Choroid plexus epithelial cell (primary cell): ENCODE data around the gene TSTD2.
A peak's percentile ranks its signal among the peaks of the same experiment; 100 is the strongest.
"Not testable (repeated sequence)": the region's sequence is repeated elsewhere in the genome, so short reads cannot be mapped to it uniquely, and the experiment has no call there.

Source experiments
- DNase-seq: peaks from one replicate; pipeline ENCODE4 v3.0.0-alpha.2; 2010; ENCODE audit warnings: low read depth
- H3K4me3 ChIP-seq: 2 replicates; pipeline ENCODE4 v1.5.1; 2011; ENCODE audit warnings: low read depth, mild to moderate bottlenecking, control low read depth, low read length, moderate library complexity
- TF ChIP-seq, protein P1 (sequence below): conservative IDR thresholded peaks from 2 replicates; pipeline ENCODE4 v1.5.1; 2011; ENCODE audit warnings: low read depth, mild to moderate bottlenecking, control low read depth, inconsistent platforms, low read length, moderate library complexity

Gene TSTD2

GRCh38 chr9:97632248-97632984 lies 752 bp downstream of the TSTD2 start:
- DNase-seq = peak; percentile 85
- TF ChIP-seq, protein P1, sequence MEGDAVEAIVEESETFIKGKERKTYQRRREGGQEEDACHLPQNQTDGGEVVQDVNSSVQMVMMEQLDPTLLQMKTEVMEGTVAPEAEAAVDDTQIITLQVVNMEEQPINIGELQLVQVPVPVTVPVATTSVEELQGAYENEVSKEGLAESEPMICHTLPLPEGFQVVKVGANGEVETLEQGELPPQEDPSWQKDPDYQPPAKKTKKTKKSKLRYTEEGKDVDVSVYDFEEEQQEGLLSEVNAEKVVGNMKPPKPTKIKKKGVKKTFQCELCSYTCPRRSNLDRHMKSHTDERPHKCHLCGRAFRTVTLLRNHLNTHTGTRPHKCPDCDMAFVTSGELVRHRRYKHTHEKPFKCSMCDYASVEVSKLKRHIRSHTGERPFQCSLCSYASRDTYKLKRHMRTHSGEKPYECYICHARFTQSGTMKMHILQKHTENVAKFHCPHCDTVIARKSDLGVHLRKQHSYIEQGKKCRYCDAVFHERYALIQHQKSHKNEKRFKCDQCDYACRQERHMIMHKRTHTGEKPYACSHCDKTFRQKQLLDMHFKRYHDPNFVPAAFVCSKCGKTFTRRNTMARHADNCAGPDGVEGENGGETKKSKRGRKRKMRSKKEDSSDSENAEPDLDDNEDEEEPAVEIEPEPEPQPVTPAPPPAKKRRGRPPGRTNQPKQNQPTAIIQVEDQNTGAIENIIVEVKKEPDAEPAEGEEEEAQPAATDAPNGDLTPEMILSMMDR = no peak

GRCh38 chr9:97630591-97630990 lies 2.6 kb downstream of the TSTD2 start:
- TF ChIP-seq, protein P1 = no peak
- no peak overlapping the region for H3K4me3 ChIP-seq
- no peak for DNase-seq

More at GRCh38 chr9:97632248-97632984, 752 bp downstream of the TSTD2 start:
- H3K4me3 ChIP-seq = peak overlapping the region; percentile 99

- DNase-seq = no peak
- TF ChIP-seq, protein P1 = no peak
- H3K4me3 ChIP-seq = no peak overlapping the region
Measured at GRCh38 chr9:97629156-97629555, 4.0 kb downstream of the TSTD2 start.

GRCh38 chr9:97628668-97629067 lies 4.5 kb downstream of the TSTD2 start:
- TF ChIP-seq, protein P1 = no peak
- DNase-seq = no peak

DNA sequence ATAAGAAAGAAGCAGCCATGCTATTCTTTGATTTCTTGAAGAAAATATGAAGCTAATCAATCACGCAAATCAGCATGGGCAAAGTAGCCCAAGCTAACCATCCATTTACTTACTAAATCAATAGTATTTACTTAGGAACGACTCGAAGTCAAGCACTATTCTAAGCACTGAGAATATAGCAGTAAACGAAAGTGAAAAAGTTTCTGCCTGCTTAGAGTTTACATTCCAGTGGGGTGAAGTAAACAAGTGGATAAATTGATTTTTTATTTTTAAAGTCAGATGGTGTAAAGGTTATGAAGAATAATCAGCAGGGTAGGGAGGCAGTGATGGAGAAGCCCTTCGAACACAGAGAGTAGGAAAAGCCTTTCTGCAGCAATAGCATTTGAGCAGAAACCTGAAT lies 5.5 kb downstream of the TSTD2 start:
- H3K4me3 ChIP-seq = no peak overlapping the region
- TF ChIP-seq, protein P1 = no peak
- peak; percentile 29 for DNase-seq

More at GRCh38 chr9:97628668-97629067, 4.5 kb downstream of the TSTD2 start:
- H3K4me3 ChIP-seq = no peak overlapping the region

DNA sequence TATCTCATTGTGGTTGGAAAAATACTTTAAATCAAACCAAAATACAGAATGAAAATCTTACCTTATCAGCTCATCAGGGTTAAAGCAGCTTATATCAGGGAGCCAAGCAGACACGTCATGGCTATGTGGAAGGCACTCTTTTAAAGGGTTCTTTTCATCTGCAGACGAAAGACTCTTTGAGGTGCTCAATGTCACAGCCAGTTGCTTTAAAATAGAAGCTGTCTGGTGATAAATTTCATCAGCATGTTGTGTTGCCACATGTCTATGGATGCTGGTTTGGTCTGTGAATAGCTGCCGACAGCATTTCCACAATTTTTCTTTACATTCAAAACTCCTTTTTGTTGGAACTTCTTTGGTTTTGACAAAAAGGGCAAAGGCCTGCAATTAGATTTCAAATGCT lies 7.5 kb downstream of the TSTD2 start:
- DNase-seq = no peak
- H3K4me3 ChIP-seq = no peak overlapping the region
- TF ChIP-seq, protein P1 = no peak

DNA sequence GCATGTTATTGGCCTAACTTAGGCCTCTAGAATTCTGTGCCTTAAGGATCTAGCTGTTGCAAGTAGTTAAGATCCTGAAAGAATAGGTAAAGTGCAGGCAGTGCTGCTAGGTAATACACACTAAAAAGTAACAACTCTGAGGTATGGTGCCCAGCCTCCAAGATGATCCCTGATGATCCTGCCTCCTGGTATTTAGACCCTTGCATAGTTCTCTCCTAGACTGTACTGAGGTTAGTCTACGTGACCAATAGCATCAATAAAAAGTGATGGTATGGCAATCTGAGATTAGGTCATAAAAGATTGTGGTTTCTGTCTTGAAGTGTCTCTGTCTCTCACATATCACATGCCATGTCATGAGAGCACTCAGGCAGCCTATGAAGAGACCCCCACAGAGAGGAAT lies 9.2 kb downstream of the TSTD2 start:
- H3K4me3 ChIP-seq = no peak overlapping the region
- DNase-seq = no peak
- TF ChIP-seq, protein P1 = no peak

GRCh38 chr9:97622483-97622882 lies 10.7 kb downstream of the TSTD2 start:
- not testable (repeated sequence) for DNase-seq, H3K4me3 ChIP-seq

GRCh38 chr9:97620063-97620462 lies 13.1 kb downstream of the TSTD2 start:
- not testable (repeated sequence) for DNase-seq, H3K4me3 ChIP-seq
